GM21515 (cell line): ENCODE data around the gene KNOP1.

Experiments
- ATAC-seq: cut with Tn5 transposase; IDR thresholded peaks from one replicate; pipeline ENCODE4 v1.9.1; 2021; ENCODE audit not compliant: unreplicated experiment

KNOP1 gene

GRCh38 chr16:19717741-19718623 is at the start of gene KNOP1, which contains the start of gene IQCK:
KNOP1 (minus strand) TSS chr16:19718227; CDS start chr16:19715035, 3,192 bp downstream.
IQCK (plus strand) TSS chr16:19718271; CDS start chr16:19718307, 36 bp downstream.
- peak; percentile 92 for ATAC-seq

GRCh38 chr16:19767497-19767896 is 49.5 kb upstream of the KNOP1 start:
- no peak for ATAC-seq

- ATAC-seq = no peak
Observed at GRCh38 chr16:19766988-19767387, 49.0 kb upstream of the KNOP1 start.

GRCh38 chr16:19766554-19766884 is 48.5 kb upstream of the KNOP1 start:
- ATAC-seq = no peak

- ATAC-seq = no peak
Observed at GRCh38 chr16:19765860-19766553, 48.0 kb upstream of the KNOP1 start.

- no peak for ATAC-seq
Observed at GRCh38 chr16:19760356-19761060, 42.5 kb upstream of the KNOP1 start.

- no peak for ATAC-seq
Observed at GRCh38 chr16:19757762-19758595, 40.0 kb upstream of the KNOP1 start.

- no peak for ATAC-seq
Observed at GRCh38 chr16:19757026-19757425, 39.0 kb upstream of the KNOP1 start.

GRCh38 chr16:19755268-19755667 is 37.2 kb upstream of the KNOP1 start:
- ATAC-seq = no peak

GRCh38 chr16:19754644-19755036 is 36.6 kb upstream of the KNOP1 start:
- ATAC-seq = no peak

GRCh38 chr16:19753815-19754643 is 36.0 kb upstream of the KNOP1 start:
- no peak for ATAC-seq

- ATAC-seq = no peak
Observed at GRCh38 chr16:19751478-19752385, 33.7 kb upstream of the KNOP1 start.

- ATAC-seq = no peak
Observed at GRCh38 chr16:19749571-19750080, 31.6 kb upstream of the KNOP1 start.

GRCh38 chr16:19748389-19749168 is 30.6 kb upstream of the KNOP1 start:
- ATAC-seq = no peak

GRCh38 chr16:19746561-19746960 is 28.5 kb upstream of the KNOP1 start:
- no peak for ATAC-seq

GRCh38 chr16:19745286-19746010 is 27.4 kb upstream of the KNOP1 start:
- no peak for ATAC-seq

- ATAC-seq = no peak
Observed at GRCh38 chr16:19744670-19745069, 26.6 kb upstream of the KNOP1 start.
